ENCODE data around the gene GFRA1.

The GFRA1 gene

DNA sequence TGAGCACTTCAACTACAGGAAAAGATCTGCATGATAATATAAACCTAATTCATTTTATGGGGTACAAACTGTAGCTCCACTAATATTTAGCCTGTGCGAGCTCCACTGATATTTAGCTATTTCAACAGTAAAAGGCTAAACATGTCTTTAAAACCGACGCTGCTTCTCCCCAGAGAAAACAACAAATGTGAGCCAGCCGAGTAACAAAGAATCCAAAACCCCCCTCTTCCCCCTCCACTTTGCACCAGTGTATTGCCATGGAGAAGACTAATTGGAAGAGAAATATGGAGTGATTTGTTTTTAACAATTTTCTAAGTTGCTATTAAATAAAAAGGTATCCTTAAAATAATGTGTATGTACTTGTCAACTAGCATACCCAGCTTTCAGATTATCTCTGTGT is 136.7 kb downstream of the GFRA1 start:
- no peak for DNase-seq (ENCODE audit: low spot score)
- in situ Hi-C loops (cut with MboI; ENCODE audit: low sequenced_read_pairs, unreplicated experiment), result no loop called here
- TF ChIP-seq, protein P1, sequence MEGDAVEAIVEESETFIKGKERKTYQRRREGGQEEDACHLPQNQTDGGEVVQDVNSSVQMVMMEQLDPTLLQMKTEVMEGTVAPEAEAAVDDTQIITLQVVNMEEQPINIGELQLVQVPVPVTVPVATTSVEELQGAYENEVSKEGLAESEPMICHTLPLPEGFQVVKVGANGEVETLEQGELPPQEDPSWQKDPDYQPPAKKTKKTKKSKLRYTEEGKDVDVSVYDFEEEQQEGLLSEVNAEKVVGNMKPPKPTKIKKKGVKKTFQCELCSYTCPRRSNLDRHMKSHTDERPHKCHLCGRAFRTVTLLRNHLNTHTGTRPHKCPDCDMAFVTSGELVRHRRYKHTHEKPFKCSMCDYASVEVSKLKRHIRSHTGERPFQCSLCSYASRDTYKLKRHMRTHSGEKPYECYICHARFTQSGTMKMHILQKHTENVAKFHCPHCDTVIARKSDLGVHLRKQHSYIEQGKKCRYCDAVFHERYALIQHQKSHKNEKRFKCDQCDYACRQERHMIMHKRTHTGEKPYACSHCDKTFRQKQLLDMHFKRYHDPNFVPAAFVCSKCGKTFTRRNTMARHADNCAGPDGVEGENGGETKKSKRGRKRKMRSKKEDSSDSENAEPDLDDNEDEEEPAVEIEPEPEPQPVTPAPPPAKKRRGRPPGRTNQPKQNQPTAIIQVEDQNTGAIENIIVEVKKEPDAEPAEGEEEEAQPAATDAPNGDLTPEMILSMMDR (IDR thresholded peaks at IDR 0.05; ENCODE audit: borderline replicate concordance, control extremely low read depth, extremely low read depth, insufficient read depth, missing control alignments), result no peak

DNA sequence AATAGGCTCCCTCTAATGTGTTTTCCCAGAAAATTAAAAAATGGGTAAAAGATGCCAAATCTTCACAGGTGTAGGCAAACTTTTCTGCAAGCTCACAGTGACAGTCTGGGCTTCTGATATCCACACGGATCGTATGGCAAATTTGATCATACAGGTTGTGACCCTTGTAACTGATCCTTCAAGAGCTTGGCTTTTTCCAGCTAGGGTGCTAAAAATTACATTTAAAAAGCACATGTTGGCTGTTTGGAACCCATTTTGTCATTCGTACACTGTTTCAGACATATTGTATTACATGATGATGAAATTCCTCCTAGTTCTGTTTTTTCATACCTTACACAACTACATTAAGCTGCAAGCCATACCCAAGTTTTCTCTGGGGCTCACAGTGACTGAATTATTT is 138.7 kb downstream of the GFRA1 start:
- TF ChIP-seq, protein P1 (IDR thresholded peaks at IDR 0.05; ENCODE audit: borderline replicate concordance, control extremely low read depth, extremely low read depth, insufficient read depth, missing control alignments), result no peak
- DNase-seq (ENCODE audit: low spot score), result no peak
- in situ Hi-C loops (cut with MboI; ENCODE audit: low sequenced_read_pairs, unreplicated experiment), result no loop called here

DNA sequence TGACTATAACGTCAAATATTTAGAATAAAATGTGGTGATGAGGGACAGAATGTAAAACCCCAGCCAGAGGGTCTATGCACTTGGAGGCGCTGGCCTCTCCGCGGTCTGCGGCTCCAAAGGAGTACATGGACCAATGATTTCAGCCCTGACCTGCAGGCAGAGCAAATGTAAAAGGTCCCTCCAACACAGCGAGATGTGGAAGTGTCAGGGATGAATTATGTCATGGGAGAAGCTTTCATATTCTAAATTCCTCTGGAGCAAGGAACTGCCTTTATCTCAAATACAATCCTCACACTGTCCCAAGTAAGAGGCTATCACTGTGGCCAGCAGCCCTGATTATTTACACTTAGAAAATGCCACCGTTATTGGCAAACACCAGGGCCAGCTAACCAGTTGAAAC is 139.4 kb downstream of the GFRA1 start:
- in situ Hi-C loops (cut with MboI; ENCODE audit: low sequenced_read_pairs, unreplicated experiment), result no loop called here
- TF ChIP-seq, protein P1 (IDR thresholded peaks at IDR 0.05; ENCODE audit: borderline replicate concordance, control extremely low read depth, extremely low read depth, insufficient read depth, missing control alignments), result no peak

DNA sequence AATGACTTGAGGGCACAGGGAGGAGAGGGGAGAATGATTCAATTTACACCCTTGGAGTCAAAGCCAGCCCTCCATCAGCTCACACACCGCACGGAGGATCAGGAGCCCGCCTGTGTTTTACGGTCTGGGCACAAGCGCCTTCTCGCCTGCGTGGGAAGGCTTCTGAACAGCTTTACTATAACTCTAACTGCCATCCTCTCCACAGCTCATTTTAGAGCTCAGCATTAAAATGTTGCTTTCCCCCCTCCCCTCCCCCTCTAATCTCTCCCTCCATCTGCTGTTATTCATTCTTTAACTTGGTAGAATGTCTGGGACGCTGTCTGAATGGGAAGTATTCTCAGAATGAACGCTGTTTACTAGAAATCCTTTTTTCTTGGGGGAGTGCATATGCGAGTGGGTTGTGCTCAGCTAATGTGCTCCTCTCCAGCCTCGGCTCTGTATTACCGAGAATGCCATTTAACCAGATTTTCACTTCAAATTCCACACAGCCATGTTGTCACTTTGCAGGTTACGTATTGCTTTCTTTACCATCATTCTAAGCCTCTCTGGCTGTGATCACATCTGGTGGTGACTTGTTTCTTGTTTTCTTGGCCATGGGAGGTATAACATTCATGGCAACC is 140.1 kb downstream of the GFRA1 start:
- in situ Hi-C loops (cut with MboI; ENCODE audit: low sequenced_read_pairs, unreplicated experiment), result no loop called here

More for the DNA sequence above, 139.4 kb downstream of the GFRA1 start:
- no peak for DNase-seq (ENCODE audit: low spot score)

DNA sequence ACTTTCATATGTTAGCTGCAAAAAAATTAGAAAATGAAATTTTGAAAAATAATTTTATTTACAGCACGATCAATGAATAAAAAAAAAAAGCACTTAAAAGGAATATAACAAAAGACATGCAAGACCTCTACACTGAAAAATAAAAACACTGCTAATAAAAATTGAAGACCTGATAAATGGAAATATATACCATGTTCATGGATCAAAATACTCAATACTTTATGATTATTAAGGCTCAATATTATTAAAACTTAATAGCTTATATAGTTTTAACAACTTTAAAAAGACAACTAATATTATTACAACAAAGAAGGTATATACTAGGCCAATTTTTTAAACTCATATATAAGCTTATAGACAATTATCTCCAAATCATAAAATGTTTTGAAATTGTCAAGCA is 143.0 kb downstream of the GFRA1 start:
- TF ChIP-seq, protein P1 (IDR thresholded peaks at IDR 0.05; ENCODE audit: borderline replicate concordance, control extremely low read depth, extremely low read depth, insufficient read depth, missing control alignments), result no peak
- in situ Hi-C loops (cut with MboI; ENCODE audit: low sequenced_read_pairs, unreplicated experiment), result no loop called here

More for the DNA sequence above, 140.1 kb downstream of the GFRA1 start:
- TF ChIP-seq, protein P1 (IDR thresholded peaks at IDR 0.05; ENCODE audit: borderline replicate concordance, control extremely low read depth, extremely low read depth, insufficient read depth, missing control alignments), result no peak
- DNase-seq (ENCODE audit: low spot score), result no peak

DNA sequence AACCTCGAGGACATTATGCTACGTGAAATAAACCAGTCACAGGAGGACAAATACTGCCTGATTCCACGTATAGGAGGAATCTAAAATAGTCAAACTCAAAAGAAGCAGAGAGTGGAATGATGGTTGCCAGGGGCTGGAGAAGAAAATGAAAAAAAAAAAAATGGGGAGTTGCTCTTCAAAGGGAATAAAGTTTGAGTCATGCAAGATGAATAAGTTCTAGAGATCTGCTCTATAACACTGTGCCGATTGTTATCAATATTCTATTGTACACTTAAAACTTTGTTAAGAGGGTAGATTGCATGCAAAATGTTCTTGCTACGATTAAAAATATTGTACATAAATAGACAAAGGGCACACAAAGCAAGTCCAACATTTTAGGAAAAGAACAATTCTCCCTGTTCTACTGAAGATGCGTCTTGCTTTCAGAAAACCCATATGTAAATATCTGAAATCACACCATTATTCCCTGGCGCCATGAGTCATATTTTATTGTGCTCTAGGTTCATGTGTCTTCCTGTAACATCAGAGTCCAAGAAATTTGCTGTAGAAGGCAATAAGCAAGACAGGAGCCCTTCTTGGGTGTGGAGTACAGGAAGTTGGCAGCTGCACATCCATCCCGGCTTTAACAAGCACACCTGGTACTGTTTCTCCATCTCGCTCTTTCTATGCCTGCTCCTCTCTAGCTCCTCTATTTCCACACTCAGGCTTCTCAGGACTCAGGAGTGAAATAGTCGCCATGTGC is 145.9 kb downstream of the GFRA1 start:
- DNase-seq (ENCODE audit: low spot score), result no peak
- TF ChIP-seq, protein P1 (IDR thresholded peaks at IDR 0.05; ENCODE audit: borderline replicate concordance, control extremely low read depth, extremely low read depth, insufficient read depth, missing control alignments), result no peak
- in situ Hi-C loops (cut with MboI; ENCODE audit: low sequenced_read_pairs, unreplicated experiment), result no loop called here

More for the DNA sequence above, 143.0 kb downstream of the GFRA1 start:
- no peak for DNase-seq (ENCODE audit: low spot score)

Data from GM13976 (cell line).